GM18502 (cell line): ENCODE data around the gene PDE1C.

Experiments
- ATAC-seq: cut with Tn5 transposase; IDR thresholded peaks from one replicate; pipeline ENCODE4 v1.9.1; 2021; ENCODE audit warnings: mild to moderate bottlenecking; ENCODE audit not compliant: unreplicated experiment, poor library complexity

The PDE1C gene

DNA sequence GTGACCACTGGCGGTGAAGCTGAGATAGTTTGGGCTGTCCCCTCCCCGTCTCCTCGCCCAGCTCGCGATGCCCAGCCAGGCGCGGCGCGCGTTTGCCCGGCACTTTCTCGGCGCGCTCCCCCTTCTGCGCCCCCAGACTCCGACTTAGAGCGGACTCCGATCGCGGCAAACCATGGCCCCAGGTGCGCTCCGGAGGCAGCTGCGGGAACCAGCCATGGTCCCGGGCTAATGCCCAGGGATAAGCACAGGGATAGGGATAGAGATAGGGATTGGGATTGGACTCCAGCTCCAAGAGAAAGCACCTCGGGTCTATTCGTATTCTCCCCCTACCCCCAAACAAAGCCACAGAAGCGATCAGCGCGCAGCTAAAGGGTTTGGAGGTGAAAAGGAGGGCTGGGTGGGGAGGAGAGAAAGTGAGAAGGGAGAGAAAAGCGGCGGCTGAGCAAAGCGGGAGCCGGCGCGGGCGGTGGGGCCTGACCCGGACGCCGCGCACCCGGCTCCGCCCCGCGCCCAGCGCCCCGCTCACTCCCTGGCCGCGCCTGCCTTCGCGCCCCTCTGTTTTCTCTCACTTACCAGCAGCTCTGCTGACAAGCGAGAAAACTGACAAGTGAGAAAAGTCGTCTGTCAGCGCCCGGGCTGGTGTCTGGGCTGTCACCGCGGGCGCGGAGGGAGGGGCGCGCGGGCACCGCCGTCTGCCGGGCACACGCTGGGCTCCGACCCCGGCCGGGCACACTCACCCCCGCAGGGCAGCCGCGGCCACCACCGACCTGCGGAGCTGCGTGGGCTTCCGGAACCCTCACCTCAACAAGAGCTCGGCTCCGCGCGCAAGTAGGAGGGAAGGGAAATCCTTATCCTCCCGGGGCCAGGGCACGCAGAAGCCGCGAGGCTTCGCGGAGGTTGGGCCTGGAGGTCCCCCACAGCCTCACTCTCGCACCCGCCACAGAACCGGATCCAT lies at the start of gene PDE1C:
PDE1C (minus strand) TSS at position 2 of the 955 bp plus-strand sequence.
- ATAC-seq: no peak

DNA sequence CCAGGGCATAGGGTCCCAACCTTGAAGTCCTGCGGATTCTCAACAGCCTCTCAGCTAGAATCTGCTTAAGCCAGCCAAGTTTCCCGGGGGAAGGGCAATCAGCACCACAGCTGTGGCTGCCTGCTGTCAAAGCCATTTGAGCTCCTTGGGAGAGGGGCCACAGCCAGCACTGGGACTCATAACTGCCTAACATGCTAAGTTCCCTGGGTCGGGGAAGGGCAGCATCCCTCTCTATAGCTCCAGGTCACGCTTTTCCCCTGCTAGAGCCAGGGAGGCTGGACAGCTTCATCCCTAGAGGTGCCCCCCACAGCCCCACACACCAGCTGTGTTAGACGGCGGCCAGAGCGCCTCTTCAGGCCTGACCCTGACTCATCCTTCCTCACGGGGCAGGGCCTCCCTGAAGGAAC lies 49.6 kb upstream of the PDE1C start:
- no peak for ATAC-seq

GRCh38 chr7:32117837-32118236 lies 47.6 kb upstream of the PDE1C start:
- no peak for ATAC-seq

DNA sequence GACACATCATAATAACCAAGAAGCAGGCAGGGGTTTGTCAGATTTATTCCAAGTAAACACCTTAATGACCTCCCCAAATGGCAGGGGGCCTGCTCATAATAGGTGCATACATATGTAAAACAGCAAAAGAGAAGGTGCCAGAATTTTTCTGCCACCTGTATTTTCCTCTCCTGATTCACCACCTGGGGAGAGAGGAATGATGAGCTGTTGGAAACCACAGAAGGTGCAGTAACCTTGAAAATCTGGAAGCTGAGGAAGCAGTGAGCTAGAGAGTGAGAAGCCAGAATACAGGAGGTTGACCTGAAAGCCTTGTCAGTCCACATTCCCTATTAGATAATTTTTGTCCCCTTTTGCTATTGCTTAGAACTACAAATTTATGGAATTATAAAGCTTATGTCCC lies 46.2 kb upstream of the PDE1C start:
- no peak for ATAC-seq

DNA sequence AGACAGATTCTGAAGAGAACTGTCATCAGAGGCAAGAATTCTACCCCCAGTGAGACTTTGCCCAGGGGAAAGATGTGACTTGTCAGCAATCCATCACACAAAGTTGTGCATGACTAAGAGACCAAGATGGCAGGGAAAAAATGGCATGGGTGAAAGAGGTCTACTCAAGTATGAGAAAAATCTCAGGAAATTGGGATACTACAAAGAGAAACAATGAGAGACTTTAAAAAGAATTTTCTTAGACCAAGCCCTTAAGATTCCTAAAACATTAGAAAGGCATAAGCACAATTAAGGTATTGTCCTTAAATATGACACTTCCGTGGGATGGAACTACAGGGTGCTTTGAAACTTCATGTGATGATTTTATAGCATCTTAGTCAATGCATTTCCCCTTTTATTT lies 45.6 kb upstream of the PDE1C start:
- ATAC-seq: no peak

- no peak for ATAC-seq
Observed at GRCh38 chr7:32108651-32109050, 38.4 kb upstream of the PDE1C start.

DNA sequence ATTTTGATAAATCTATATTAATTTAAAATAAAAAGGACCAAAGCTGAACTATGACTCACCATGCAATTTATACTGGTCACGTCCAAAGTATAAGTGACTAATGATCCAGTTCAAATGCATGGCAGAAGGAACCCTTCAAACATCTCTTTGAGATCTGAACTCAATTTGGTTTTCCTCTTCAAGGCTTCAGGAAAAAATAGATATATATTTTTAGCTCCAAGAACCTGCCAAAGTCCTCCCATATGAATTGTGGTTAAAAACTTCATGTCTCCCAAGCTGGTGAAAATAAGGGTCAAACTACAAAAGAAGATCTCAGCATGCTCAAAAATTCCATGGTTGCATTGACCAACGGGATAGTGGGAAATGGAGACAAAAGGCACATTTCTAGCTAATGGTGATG lies 34.6 kb upstream of the PDE1C start:
- no peak for ATAC-seq

- no peak for ATAC-seq
Observed at GRCh38 chr7:32103361-32103760, 33.2 kb upstream of the PDE1C start.

GRCh38 chr7:32102432-32102873 lies 32.2 kb upstream of the PDE1C start:
- ATAC-seq: no peak

DNA sequence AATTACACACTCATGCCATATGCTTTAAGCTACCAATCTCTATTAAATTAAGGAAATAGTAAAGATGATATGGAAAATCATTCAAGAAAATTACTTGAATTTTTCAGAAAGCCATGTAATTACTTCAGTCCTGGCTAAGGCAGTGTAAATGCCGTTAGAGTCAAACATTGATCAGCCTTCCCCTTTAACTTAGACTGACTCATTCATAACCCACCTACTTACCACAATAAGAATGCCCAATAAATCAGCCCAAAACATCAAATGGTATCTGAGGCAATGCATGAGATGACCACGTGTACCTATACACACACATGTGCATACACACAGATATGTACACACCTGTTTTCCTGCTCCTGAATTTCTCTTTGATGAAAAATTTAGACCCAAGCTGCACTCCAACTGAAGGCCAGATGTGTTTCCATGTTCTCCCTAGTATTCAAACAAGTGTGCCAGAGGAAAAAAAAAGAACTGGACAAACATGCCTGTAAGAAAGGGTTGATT lies 30.2 kb upstream of the PDE1C start:
- no peak for ATAC-seq

DNA sequence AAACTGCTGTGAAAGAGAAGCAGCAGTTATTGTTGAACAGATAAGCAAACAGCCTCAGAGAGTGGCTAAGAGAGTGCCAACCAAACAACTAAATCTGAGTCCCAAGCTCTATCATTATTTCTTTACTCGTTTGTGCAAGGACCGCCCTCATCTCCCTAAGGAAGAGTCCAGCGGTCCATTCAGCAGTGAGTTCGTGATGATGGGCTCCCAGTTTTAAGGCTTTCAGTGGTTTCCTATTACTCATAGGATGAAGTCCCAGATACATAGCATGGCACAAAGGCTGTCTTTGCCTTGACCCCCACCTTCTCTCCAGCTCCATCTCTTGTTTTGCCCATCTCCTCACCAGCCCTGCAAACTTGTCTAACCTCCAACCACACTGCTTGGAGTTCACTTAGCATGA lies 24.3 kb upstream of the PDE1C start:
- no peak for ATAC-seq

DNA sequence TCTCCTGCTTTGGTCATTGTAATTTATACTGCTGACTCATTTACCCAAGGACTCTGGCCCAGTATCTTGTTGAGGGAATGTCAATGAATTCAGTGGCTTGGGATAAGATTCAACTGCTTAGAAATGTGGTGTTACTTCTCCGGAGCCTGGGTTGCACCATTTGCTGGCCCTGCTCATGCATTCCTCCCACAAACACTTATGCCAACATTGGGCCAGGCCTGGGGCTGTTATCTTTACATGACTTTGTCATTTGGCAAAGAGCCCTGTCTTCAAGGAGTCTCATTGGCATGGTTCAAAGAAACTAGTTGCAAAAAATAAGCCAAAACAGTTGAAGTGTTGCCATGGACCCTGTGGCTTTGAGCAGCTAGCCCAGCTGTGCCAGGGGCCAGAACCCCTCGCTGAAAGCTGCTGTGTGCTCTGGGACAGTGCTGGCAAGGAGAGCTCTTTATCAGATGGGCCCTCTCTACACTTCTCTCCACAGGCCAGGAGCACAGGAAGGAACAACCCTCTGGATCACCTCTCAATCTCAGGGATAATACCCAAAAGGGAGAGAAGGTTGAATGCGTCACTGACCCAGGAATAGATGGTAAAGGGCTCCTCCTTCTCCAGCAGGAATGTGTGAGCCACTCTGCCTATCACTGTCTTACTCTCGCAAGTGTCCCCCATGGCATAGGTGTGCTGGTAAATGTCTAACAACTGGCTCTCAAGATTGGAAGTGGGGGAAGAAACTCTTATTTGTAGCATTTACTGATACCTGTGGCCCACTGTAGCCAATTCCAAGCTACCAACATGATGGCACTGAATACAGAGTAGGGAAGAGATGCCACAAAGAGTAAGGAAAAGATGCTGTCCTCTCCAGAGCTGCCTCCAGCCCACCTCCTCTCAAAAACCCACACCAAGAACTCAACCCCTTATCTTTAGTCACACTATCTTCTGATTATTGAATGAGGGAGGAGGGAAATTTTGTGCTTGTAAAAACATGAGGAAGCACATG lies 23.5 kb upstream of the PDE1C start:
- ATAC-seq: no peak

GRCh38 chr7:32092346-32092745 lies 22.1 kb upstream of the PDE1C start:
- ATAC-seq: no peak

DNA sequence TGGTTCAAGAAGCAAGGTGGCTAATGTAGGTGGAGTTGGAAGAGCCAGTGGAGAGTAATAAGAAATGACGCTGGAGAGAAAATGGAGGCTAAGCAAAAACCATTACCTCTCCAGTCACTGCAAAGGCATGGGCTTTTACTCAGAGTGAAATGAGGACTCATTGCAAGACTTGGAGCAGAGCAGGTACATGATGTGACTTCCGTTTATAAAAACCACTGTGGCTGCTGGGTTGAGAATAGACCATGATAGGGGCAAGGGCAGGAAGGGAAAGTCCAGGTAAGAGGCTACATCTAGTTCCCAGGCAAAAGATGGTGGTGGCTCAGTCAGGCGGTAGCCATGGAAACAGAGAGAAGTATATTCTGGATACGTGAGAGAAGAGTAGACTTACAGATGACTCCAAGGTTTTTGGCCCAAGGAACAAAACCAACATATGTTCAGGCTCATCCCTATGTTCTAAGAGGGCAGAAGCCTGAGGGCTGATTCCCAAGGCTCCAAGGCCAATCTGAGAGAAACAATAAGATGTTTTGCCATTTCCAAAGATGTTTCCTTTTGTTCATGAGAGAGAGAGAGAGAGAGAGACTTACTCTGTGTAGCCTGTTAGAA lies 21.5 kb upstream of the PDE1C start:
- peak; percentile 58 for ATAC-seq

DNA sequence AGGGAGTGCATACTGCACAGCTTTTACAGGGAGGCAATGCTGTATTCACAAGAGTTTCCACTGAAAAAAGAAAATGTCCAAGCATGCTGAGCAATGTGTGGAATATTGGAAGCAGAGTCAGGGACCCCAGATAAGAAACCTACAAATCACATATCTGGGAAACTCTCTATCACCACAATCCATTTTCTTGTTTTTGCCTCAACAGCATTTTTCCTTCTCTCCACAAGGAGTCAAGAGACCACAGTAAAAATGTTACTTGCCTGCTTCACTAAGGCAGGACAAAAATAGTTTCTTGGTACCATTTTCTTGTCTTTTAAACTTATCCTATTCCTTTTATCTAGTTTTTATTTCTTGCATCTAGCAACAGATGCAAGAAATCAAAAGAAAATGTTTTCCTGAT lies 19.5 kb upstream of the PDE1C start:
- ATAC-seq: no peak

GRCh38 chr7:32089256-32089655 lies 19.0 kb upstream of the PDE1C start:
- no peak for ATAC-seq

DNA sequence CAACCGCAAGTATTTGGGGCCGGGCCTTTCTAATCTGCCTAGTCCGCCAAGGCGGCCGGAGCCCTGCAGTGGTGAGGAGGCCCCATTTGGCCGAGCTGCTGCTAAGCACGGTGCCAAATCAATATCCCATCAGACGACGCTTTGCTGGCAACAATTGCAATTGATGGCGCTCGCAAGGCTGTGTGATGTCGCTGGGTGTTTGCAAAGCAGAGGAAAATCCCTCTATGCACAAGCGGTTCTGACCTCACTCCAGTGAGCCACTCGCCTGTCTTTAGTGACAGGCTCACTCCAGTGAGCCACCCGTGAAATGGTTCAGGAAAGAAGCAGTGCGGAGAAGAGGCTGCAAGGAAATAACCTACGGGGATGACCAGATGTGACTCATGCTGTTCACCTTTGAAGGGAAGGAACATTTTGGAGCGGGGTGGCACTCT lies 18.3 kb upstream of the PDE1C start:
- no peak for ATAC-seq

GRCh38 chr7:32079510-32079909 lies 9.3 kb upstream of the PDE1C start:
- no peak for ATAC-seq

DNA sequence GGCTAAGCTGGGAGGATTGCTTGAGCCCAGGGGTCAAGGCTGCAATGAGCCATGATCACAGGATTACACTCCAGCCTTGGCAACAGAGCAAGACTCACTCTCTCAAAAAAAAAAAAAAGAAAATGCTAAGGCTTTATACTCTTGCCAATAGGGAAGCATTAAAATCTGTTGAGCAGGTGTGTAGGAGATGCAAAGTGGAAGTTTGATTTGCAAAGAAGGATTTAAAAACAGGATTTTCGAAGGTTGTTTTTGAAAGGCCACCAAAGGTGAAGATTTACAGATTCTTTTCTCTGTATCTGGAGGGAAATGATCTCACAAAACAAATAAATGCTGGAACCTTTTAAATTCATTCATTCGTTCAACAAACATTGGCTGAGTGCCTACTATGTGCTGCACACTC lies 8.6 kb upstream of the PDE1C start:
- no peak for ATAC-seq

- ATAC-seq: no peak
Observed at GRCh38 chr7:32077806-32078205, 7.6 kb upstream of the PDE1C start.
